ENCODE measurements around the gene EIF2AK2.

EIF2AK2 gene

GRCh38 chr2:37146062-37146461 is 10.7 kb downstream of the EIF2AK2 start:
- Histone ChIP-seq H3K4me3 (ENCODE audit: low read length in 2 of 2) (no peak overlapping the region), H3K27ac (ENCODE audit: low read depth in 2 of 2, low read length in 2 of 2) (no peak overlapping the region), H3K27me3 (ENCODE audit: control insufficient read depth in 2 of 2, insufficient read depth in 2 of 2, low read length in 2 of 2) (no peaks in the 10 kb centered on the region), H3K4me1 (ENCODE audit: control insufficient read depth in 2 of 2, insufficient read depth in 2 of 2, low read length in 2 of 2) (peaks cover 2 to 17% of the 10 kb centered on the region in 2 donors), H3K36me3 (ENCODE audit: control insufficient read depth in 2 of 2, insufficient read depth in 2 of 2, low read length in 2 of 2) (peaks cover 32 to 37% of the 10 kb centered on the region in 2 donors), H3K9me3 (ENCODE audit: control insufficient read depth in 2 of 2, low read length in 2 of 2) (no peaks in the 10 kb centered on the region), H3K9ac (ENCODE audit: low read depth in 1 of 2, low read length in 2 of 2) (no peak overlapping the region)

GRCh38 chr2:37143974-37144373 is 12.8 kb downstream of the EIF2AK2 start:
- H3K27ac ChIP-seq (ENCODE audit: low read depth in 2 of 2, low read length in 2 of 2): no peak overlapping the region

DNA sequence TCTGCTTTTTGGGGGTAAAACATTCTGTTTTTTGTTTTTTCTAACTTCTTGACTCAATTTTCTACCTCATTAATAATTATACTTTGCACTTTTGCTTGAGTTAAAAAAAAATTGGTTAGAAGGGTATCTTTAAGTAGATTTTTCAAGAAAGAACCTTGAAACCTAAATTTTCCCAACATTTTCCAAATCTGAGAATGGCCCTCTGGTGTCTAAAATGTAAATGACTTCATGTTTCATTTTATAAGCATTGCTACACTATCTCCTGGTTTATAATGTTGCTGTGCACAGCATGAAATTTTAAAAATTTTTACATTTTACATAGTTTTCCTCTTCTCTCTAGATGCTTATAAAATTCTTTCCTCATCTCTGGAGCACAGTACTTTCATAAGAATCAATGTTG is 14.2 kb downstream of the EIF2AK2 start:
- H3K27ac ChIP-seq (ENCODE audit: low read depth in 2 of 2, low read length in 2 of 2): no peak overlapping the region
- H3K9me3 ChIP-seq (ENCODE audit: control insufficient read depth in 2 of 2, low read length in 2 of 2): no peaks in the 10 kb centered on the region
- no peak overlapping the region for H3K4me3 ChIP-seq (ENCODE audit: low read length in 2 of 2)
- H3K27me3 ChIP-seq (ENCODE audit: control insufficient read depth in 2 of 2, insufficient read depth in 2 of 2, low read length in 2 of 2): no peaks in the 10 kb centered on the region
- no peak overlapping the region for H3K9ac ChIP-seq (ENCODE audit: low read depth in 1 of 2, low read length in 2 of 2)
- H3K36me3 ChIP-seq (ENCODE audit: control insufficient read depth in 2 of 2, insufficient read depth in 2 of 2, low read length in 2 of 2): peaks cover 47 to 51% of the 10 kb centered on the region in 2 donors
- no peaks in the 10 kb centered on the region for H3K4me1 ChIP-seq (ENCODE audit: control insufficient read depth in 2 of 2, insufficient read depth in 2 of 2, low read length in 2 of 2)

More at GRCh38 chr2:37143974-37144373, 12.8 kb downstream of the EIF2AK2 start:
- no peak overlapping the region for H3K9ac ChIP-seq (ENCODE audit: low read depth in 1 of 2, low read length in 2 of 2)
- H3K36me3 ChIP-seq (ENCODE audit: control insufficient read depth in 2 of 2, insufficient read depth in 2 of 2, low read length in 2 of 2): peaks cover 41 to 47% of the 10 kb centered on the region in 2 donors
- peaks cover 0 to 4% of the 10 kb centered on the region in 2 donors for H3K4me1 ChIP-seq (ENCODE audit: control insufficient read depth in 2 of 2, insufficient read depth in 2 of 2, low read length in 2 of 2)
- no peak overlapping the region for H3K4me3 ChIP-seq (ENCODE audit: low read length in 2 of 2)
- no peaks in the 10 kb centered on the region for H3K9me3 ChIP-seq (ENCODE audit: control insufficient read depth in 2 of 2, low read length in 2 of 2)
- H3K27me3 ChIP-seq (ENCODE audit: control insufficient read depth in 2 of 2, insufficient read depth in 2 of 2, low read length in 2 of 2): no peaks in the 10 kb centered on the region

- Histone ChIP-seq H3K4me3 (ENCODE audit: low read length in 2 of 2) (no peak overlapping the region), H3K4me1 (ENCODE audit: control insufficient read depth in 2 of 2, insufficient read depth in 2 of 2, low read length in 2 of 2) (no peaks in the 10 kb centered on the region), H3K27me3 (ENCODE audit: control insufficient read depth in 2 of 2, insufficient read depth in 2 of 2, low read length in 2 of 2) (no peaks in the 10 kb centered on the region), H3K9me3 (ENCODE audit: control insufficient read depth in 2 of 2, low read length in 2 of 2) (no peaks in the 10 kb centered on the region), H3K36me3 (ENCODE audit: control insufficient read depth in 2 of 2, insufficient read depth in 2 of 2, low read length in 2 of 2) (peaks cover 55 to 76% of the 10 kb centered on the region in 2 donors), H3K27ac (ENCODE audit: low read depth in 2 of 2, low read length in 2 of 2) (no peak overlapping the region), H3K9ac (ENCODE audit: low read depth in 1 of 2, low read length in 2 of 2) (no peak overlapping the region)
Observed at GRCh38 chr2:37132914-37133313, 23.9 kb downstream of the EIF2AK2 start.

GRCh38 chr2:37125416-37125815 is 31.4 kb downstream of the EIF2AK2 start:
- Histone ChIP-seq H3K4me3 (ENCODE audit: low read length in 2 of 2) (no peak overlapping the region), H3K27me3 (ENCODE audit: control insufficient read depth in 2 of 2, insufficient read depth in 2 of 2, low read length in 2 of 2) (no peaks in the 10 kb centered on the region), H3K36me3 (ENCODE audit: control insufficient read depth in 2 of 2, insufficient read depth in 2 of 2, low read length in 2 of 2) (peaks cover 41 to 50% of the 10 kb centered on the region in 2 donors), H3K9ac (ENCODE audit: low read depth in 1 of 2, low read length in 2 of 2) (no peak overlapping the region), H3K9me3 (ENCODE audit: control insufficient read depth in 2 of 2, low read length in 2 of 2) (no peaks in the 10 kb centered on the region), H3K4me1 (ENCODE audit: control insufficient read depth in 2 of 2, insufficient read depth in 2 of 2, low read length in 2 of 2) (no peaks in the 10 kb centered on the region), H3K27ac (ENCODE audit: low read depth in 2 of 2, low read length in 2 of 2) (no peak overlapping the region)

DNA sequence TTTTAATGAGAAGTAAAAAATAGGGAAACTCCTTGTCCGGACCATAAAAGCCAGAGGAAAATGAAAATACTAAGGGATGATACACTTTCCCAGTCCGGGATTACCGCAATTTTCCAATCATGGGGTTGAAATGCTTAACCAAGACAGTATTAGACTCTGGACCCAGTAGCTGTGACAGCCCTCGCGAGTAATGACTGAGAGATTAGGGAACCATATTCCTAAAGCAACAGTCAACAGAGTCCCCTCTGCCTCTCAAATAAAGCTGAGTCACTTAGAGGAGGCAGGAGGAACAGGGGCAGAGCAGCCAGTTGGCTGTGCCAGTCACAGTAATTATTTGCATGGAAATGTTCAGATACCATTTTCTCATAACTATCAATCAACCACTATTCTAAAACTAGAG is 37.6 kb downstream of the EIF2AK2 start:
- no peak overlapping the region for H3K27ac ChIP-seq (ENCODE audit: low read depth in 2 of 2, low read length in 2 of 2)
- H3K36me3 ChIP-seq (ENCODE audit: control insufficient read depth in 2 of 2, insufficient read depth in 2 of 2, low read length in 2 of 2): peaks cover 23 to 42% of the 10 kb centered on the region in 2 donors
- H3K27me3 ChIP-seq (ENCODE audit: control insufficient read depth in 2 of 2, insufficient read depth in 2 of 2, low read length in 2 of 2): no peaks in the 10 kb centered on the region
- H3K4me1 ChIP-seq (ENCODE audit: control insufficient read depth in 2 of 2, insufficient read depth in 2 of 2, low read length in 2 of 2): no peaks in the 10 kb centered on the region
- no peak overlapping the region for H3K9ac ChIP-seq (ENCODE audit: low read depth in 1 of 2, low read length in 2 of 2)
- no peak overlapping the region for H3K4me3 ChIP-seq (ENCODE audit: low read length in 2 of 2)
- no peaks in the 10 kb centered on the region for H3K9me3 ChIP-seq (ENCODE audit: control insufficient read depth in 2 of 2, low read length in 2 of 2)

- Histone ChIP-seq H3K36me3 (ENCODE audit: control insufficient read depth in 2 of 2, insufficient read depth in 2 of 2, low read length in 2 of 2) (peaks cover 21 to 44% of the 10 kb centered on the region in 2 donors), H3K9ac (ENCODE audit: low read depth in 1 of 2, low read length in 2 of 2) (no peak overlapping the region), H3K27ac (ENCODE audit: low read depth in 2 of 2, low read length in 2 of 2) (no peak overlapping the region), H3K4me3 (ENCODE audit: low read length in 2 of 2) (no peak overlapping the region), H3K27me3 (ENCODE audit: control insufficient read depth in 2 of 2, insufficient read depth in 2 of 2, low read length in 2 of 2) (no peaks in the 10 kb centered on the region), H3K4me1 (ENCODE audit: control insufficient read depth in 2 of 2, insufficient read depth in 2 of 2, low read length in 2 of 2) (no peaks in the 10 kb centered on the region), H3K9me3 (ENCODE audit: control insufficient read depth in 2 of 2, low read length in 2 of 2) (no peaks in the 10 kb centered on the region)
Observed at GRCh38 chr2:37117566-37117965, 39.2 kb downstream of the EIF2AK2 start.

DNA sequence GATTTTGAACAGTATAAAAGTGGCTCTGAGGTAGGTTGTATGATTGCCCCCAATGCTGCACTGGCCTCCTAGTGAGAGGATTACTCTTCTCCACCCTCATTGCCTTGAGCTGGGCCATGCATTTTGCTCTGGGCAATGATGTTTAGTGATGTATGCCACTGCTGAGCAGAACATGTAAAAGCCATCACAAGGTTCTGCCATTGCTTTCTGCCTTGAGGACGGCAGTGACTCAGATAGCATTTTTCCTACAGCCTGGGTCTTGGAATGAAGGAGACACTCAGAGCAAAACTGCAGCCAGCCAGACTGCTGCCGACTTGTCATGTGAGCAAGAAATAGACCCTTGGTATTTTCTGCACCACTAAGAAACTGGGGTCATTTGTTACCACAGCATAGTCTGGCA is 44.8 kb downstream of the EIF2AK2 start:
- Histone ChIP-seq H3K9ac (ENCODE audit: low read depth in 1 of 2, low read length in 2 of 2) (no peak overlapping the region), H3K4me3 (ENCODE audit: low read length in 2 of 2) (no peak overlapping the region), H3K27ac (ENCODE audit: low read depth in 2 of 2, low read length in 2 of 2) (no peak overlapping the region), H3K27me3 (ENCODE audit: control insufficient read depth in 2 of 2, insufficient read depth in 2 of 2, low read length in 2 of 2) (no peaks in the 10 kb centered on the region), H3K4me1 (ENCODE audit: control insufficient read depth in 2 of 2, insufficient read depth in 2 of 2, low read length in 2 of 2) (no peaks in the 10 kb centered on the region), H3K36me3 (ENCODE audit: control insufficient read depth in 2 of 2, insufficient read depth in 2 of 2, low read length in 2 of 2) (peaks cover 34 to 46% of the 10 kb centered on the region in 2 donors), H3K9me3 (ENCODE audit: control insufficient read depth in 2 of 2, low read length in 2 of 2) (no peaks in the 10 kb centered on the region)

- H3K4me3 ChIP-seq (ENCODE audit: low read length in 2 of 2): no peak overlapping the region
- H3K27me3 ChIP-seq (ENCODE audit: control insufficient read depth in 2 of 2, insufficient read depth in 2 of 2, low read length in 2 of 2): no peaks in the 10 kb centered on the region
- H3K9me3 ChIP-seq (ENCODE audit: control insufficient read depth in 2 of 2, low read length in 2 of 2): no peaks in the 10 kb centered on the region
- H3K4me1 ChIP-seq (ENCODE audit: control insufficient read depth in 2 of 2, insufficient read depth in 2 of 2, low read length in 2 of 2): no peaks in the 10 kb centered on the region
- no peak overlapping the region for H3K9ac ChIP-seq (ENCODE audit: low read depth in 1 of 2, low read length in 2 of 2)
- no peak overlapping the region for H3K27ac ChIP-seq (ENCODE audit: low read depth in 2 of 2, low read length in 2 of 2)
- peaks cover 41 to 47% of the 10 kb centered on the region in 2 donors for H3K36me3 ChIP-seq (ENCODE audit: control insufficient read depth in 2 of 2, insufficient read depth in 2 of 2, low read length in 2 of 2)
Observed at GRCh38 chr2:37110306-37111212, 46.2 kb downstream of the EIF2AK2 start.

DNA sequence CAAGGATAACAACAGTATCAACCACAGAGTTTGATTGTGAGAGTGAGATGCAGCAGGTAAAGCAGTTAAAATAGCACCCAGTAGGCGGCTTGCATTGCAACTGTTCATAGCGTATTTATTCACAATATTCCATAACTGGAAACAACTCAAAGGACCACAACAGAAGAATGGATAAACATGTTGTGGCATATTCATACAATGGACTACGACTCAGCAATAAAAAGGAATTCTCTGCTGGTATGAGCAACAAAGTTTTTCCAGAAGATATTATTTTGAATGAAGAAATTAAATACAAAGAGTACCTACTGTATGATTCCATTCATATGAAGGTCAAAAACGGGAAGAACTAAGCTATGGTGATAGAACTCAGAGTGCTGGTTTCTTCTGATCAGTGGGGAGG is 47.3 kb downstream of the EIF2AK2 start:
- H3K27me3 ChIP-seq (ENCODE audit: control insufficient read depth in 2 of 2, insufficient read depth in 2 of 2, low read length in 2 of 2): no peaks in the 10 kb centered on the region
- H3K4me1 ChIP-seq (ENCODE audit: control insufficient read depth in 2 of 2, insufficient read depth in 2 of 2, low read length in 2 of 2): no peaks in the 10 kb centered on the region
- H3K27ac ChIP-seq (ENCODE audit: low read depth in 2 of 2, low read length in 2 of 2): no peak overlapping the region
- no peaks in the 10 kb centered on the region for H3K9me3 ChIP-seq (ENCODE audit: control insufficient read depth in 2 of 2, low read length in 2 of 2)
- H3K9ac ChIP-seq (ENCODE audit: low read depth in 1 of 2, low read length in 2 of 2): no peak overlapping the region
- peaks cover 37 to 47% of the 10 kb centered on the region in 2 donors for H3K36me3 ChIP-seq (ENCODE audit: control insufficient read depth in 2 of 2, insufficient read depth in 2 of 2, low read length in 2 of 2)
- no peak overlapping the region for H3K4me3 ChIP-seq (ENCODE audit: low read length in 2 of 2)
